GM21367 (cell line): ENCODE data around the gene DLD.
A peak's percentile ranks its signal among the peaks of the same experiment; 100 is the strongest.
"Not testable (repeated sequence)": the region's sequence is repeated elsewhere in the genome, so short reads cannot be mapped to it uniquely, and the experiment has no call there.

ENCODE experiments used
- ATAC-seq: cut with Tn5 transposase; IDR thresholded peaks from one replicate; pipeline ENCODE4 v1.9.1; 2021; ENCODE audit not compliant: unreplicated experiment

DLD gene, protein sequence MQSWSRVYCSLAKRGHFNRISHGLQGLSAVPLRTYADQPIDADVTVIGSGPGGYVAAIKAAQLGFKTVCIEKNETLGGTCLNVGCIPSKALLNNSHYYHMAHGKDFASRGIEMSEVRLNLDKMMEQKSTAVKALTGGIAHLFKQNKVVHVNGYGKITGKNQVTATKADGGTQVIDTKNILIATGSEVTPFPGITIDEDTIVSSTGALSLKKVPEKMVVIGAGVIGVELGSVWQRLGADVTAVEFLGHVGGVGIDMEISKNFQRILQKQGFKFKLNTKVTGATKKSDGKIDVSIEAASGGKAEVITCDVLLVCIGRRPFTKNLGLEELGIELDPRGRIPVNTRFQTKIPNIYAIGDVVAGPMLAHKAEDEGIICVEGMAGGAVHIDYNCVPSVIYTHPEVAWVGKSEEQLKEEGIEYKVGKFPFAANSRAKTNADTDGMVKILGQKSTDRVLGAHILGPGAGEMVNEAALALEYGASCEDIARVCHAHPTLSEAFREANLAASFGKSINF

DNA sequence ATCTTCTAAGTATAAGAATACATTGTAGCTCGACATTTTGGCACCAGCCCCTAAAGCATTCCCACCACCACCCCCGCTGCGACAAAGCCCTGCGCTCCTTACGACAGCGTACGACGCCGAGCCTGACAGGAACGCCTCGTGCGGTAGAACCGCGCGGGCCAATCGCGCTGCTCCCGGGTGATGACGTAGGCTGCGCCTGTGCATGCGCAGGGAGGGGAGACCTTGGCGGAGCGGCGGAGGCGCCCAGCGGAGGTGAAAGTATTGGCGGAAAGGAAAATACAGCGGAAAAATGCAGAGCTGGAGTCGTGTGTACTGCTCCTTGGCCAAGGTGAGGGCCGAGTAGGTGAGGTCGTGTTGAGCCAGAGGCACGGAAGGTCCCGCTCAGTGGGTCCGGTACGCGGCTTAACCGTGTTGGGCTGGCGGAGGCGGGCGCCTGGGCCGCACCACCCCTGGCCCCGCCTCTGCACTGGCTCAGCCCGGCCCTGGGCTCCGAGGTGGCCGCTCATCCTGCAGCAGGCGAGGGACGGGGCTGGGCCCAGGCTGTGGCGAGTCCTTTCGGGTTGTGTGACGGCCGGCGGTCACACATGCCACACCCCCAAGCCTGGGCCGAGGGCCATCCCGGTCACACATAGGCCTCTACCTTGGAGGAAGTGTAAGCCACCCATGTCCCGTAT is at the start of gene DLD:
Gene DLD, plus strand, starts transcription at position 222 of the 674 bp plus-strand sequence. Its CDS starts 68 bp downstream, at position 290.
- peak; percentile 99 for ATAC-seq

DNA sequence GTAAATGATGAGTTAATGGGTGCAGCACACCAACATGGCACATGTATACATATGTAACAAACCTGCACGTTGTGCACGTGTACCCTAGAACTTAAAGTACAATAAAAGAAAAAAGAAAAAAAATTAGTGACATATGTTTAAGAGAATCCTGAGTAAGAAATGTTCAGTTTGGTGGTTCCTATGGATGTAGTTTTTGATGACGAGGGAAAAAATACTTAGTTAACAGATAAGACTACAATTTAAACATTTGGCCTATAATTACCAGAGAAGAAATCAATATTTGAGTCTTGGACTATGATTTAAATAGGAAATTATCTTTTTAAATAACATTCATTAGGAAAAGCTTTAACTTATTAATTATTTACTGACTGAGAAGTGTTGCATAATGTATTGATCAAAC is 48.8 kb upstream of the DLD start:
- no peak for ATAC-seq

DNA sequence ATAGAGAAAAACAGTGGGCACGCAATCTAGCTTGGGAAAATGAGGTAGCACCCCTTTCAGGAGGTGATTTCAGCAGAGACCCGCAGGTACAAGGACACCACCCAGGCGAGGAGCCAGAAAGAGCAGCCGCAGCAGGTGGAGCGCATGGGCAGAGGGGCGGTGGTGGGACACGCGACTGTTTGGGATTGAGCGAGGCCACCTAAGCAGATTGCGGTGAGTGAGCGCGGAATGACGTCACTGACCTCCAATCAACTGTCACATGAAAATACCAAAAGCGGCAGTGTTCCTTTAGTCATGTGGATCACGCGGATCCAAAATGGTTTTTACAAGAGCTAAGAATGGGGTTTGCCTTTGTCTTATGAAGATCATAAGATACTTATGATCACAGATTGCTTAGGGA is 47.8 kb upstream of the DLD start:
- ATAC-seq, result no peak

DNA sequence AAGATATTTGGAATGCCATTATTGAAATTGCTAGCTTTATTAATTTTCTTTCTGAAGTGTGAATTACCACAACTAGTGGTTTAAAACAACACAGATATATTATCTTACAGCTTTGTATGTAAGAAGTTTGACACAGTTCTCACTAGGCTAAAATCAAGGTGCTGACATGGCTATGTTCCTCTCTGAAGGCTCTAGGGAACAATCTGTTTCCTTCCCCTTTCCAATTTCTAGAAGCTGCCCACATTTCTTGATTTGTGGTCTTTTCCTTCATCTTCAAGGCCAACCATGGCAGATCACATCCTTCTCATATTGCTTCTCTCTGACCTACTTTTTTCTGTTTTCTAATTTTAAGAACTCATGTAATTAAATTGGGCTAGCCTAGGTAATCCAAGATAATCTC is 44.7 kb upstream of the DLD start:
- ATAC-seq, result no peak

DNA sequence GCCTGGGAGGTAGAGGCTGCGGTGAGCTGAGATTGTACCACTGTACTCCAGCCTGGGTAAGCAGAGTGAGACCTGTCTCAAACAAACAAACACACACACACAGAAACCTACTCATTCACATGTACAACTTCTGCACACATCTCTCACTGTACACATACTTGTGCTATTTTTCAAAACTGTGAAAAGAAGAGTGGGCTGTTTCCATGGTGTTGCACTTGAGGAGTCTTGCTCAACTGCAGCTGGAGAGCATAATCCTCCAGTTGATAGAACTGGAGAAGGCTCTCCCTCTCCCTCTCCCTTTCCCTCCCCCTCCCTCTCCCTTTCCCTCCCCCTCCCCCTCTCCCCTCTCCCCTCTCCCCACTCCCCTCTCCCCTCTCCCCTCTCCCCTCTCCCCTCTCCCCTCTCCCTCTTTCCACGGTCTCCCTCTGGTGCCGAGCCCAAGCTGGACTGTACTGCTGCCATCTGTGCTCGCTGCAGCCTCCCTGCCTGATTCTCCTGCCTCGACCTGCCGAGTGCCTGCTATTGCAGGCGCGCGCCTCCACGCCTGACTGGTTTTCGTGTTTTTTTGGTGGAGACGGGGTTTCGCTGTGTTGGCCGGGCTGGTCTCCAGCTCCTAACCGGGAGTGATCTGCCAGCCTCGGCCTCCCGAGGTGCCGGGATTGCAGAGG is 43.7 kb upstream of the DLD start:
- ATAC-seq, result no peak

DNA sequence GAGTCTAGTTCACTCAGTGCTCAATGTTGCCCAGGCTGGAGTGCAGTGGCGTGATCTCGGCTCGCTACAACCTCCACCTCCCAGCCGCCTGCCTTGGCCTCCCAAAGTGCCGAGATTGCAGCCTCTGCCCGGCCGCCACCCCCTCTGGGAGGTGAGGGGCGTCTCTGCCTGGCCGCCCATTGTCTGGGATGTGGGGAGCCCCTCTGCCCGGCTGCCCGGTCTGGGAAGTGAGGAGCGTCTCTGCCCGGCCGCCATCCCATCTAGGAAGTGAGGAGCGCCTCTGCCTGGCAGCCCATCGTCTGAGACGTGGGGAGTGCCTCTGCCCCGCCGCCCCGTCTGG is 43.2 kb upstream of the DLD start:
- not testable (repeated sequence) for ATAC-seq

DNA sequence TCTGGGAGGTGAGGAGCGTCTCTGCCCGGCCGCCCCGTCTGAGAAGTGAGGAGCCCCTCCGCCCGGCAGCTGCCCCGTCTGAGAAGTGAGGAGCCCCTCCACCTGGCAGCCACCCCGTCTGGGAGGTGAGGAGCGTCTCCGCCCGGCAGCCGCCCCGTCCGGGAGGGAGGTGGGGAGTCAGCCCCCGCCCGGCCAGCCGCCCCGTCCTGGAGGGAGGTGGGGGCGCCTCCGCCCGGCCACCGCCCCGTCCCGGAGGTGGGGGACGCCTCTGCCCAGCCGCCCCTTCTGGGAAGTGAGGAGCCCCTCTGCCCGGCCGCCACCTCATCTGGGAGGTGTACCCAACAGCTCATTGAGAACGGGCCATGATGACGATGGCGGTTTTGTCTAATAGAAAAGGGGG is 42.8 kb upstream of the DLD start:
- not testable (repeated sequence) for ATAC-seq

DNA sequence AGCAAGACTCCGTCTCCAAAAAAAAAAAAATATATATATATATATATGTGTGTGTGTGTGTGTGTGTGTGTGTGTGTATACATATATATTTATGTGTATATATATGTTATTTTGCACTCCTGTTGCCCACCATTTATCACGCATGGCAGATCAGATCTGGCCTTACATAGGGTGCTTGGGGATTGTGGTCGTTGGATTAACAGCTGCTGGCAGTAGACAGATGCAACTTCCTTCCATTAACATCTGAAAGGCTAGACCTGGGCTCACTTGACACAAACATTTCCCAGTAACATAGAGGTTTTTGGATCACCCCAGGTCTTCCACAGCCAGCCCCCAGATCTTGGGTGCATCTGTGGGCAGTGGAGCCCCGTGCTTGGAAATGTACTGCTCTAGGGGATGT is 40.8 kb upstream of the DLD start:
- ATAC-seq, result no peak

DNA sequence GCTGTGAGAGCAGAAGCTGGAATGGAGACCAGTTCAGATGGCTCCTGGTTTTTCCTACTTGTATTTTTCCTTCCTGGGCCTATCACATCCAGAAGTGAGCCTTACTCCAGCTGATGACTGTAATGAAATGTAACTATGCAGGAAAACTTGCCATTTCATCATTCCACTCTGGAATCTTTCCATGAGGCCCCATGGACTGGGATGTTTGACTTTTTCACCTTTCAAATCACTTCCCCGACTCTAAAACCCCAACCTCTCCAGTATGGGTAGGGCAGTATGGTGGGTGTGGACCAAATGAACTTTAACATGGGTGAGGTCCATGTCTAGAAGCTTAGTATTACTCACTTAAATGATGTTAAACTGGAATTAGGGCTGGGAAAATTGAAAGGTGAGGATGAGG is 40.3 kb upstream of the DLD start:
- no peak for ATAC-seq

DNA sequence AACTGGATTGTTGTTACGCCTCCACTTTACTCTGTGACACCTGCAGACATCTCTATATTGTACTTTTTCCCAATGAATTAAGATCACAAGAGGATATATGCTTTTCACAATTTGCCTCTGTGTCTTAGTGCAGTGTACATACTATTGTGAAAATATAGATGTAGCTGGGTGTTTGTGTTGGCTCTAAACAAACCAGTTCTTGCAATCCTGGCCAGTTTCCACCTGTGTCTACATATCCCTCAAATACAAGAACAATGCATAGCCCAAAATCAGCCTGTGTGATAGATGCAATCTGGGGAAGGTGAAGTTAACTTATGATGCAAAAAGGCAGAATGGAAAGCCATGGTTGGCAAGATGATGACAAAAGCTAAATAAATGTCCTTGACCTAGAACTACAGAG is 36.5 kb upstream of the DLD start:
- ATAC-seq, result no peak

DNA sequence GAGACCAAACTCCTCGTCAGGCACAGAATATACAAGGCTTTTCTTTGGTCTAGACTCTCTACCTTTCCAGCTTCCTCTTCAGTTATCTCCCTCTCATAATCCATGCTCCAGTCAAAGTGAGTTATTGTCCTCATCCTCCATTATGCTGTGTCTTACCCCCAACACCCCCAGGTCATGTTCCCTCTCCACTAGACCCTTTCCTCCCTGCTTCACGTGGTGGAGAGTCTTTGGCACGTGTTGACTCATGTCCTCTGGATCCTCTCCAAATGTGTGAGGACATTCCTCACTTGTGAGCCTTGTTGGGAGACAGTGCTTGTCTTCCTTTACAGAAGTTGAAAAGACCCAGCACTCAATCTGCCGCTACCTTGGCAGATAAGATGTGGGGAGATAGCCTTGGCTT is 36.0 kb upstream of the DLD start:
- no peak for ATAC-seq

DNA sequence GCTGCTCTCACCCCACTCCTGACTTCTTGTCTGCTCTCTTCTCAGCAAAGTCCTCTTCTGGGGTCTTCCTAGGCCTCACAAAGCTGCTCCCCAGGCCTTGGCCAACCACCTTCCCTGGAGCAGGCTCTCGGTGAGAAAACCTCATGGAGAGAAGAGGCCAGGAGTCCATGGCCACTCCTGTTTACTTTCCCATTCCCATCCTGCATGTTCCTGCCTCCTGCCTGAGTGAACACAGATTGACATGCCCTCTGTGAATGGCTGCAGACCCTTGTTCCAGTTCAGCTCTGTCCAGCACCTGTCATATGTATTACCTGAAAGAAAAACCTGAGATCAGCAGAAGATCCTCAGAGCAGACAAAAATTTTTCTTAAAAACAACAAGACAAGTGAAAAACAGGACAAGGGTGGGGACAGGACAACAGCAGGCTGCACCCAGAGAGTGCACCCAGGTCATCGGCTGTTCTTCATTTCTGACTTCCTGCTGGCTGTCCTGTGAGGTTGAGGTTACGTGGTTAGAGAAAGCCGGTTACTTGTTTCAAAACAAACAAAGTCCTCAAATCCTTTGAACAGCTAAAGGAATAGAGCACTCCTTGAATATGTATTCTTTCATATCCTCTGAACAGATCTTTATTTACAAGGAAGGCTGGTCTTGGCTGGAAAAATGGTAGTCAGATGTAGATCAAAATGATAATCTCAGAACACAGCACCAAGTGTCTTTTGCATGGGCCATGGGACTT is 34.0 kb upstream of the DLD start:
- no peak for ATAC-seq

DNA sequence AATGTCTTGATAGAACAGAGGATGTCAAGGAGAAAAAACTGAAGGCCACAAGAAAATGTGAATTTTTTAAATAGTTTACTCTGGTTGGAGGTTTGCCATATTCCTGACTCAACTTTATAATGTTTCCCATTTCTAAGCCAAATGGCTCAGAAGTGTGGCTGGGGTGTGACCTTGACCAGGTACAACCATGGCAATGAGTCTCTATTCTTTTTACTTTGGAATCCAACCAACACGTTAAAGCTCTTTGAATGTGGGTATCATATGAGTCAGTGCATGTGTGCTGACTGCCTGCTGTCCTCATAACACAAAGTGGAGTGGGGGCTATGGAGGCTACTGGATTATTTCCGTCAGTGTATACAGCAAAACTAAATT is 33.5 kb upstream of the DLD start:
- no peak for ATAC-seq

DNA sequence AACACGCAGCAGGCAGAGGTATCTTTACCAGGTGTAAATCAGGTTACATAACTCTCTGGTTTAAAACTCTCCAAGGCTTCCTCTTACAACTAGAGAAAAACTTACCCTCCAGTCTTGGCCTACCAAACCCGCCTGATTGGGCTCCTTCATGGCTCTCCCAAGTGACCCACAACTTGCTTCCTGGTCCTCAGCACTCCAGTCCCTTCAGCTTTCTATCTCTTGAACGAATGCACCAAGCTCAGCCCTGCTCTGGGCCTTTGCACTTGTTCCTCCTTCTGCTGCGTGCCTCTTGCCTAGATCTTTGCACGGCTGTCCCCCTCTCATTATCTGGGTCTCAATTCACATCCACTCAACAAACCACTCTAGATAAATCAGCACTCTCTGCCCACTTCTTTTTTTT is 32.7 kb upstream of the DLD start:
- no peak for ATAC-seq

DNA sequence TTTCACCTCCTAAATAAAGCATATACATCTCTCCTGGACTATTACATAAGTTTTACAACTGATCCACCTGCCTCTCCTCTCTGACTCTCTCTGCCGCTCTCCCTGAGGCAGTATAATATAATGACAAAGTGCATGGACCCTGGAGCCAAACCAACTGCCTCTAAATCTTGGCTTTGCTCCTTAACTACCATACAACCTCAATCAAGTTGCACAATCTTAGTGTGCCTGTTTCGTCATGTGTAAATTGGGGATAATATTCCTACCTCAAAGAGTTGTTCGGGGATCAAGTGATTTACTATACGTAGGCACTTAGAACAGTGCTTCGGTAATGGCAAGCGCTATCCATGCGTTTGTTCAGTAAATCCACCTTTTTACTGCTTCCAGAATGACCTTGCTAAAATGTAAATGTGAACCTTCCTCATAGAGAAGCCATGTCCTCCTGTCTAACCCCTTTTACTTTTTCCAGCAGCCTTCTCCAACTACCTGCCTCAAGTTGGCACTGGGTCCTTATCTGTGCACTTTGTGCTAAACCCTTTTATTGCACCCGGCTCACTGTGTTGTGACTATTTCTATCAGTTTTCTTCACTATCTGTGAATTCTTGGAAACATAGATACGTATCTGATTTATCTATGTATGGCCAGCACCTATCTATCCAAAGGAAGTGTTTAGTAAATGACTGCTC is 30.6 kb upstream of the DLD start:
- no peak for ATAC-seq

DNA sequence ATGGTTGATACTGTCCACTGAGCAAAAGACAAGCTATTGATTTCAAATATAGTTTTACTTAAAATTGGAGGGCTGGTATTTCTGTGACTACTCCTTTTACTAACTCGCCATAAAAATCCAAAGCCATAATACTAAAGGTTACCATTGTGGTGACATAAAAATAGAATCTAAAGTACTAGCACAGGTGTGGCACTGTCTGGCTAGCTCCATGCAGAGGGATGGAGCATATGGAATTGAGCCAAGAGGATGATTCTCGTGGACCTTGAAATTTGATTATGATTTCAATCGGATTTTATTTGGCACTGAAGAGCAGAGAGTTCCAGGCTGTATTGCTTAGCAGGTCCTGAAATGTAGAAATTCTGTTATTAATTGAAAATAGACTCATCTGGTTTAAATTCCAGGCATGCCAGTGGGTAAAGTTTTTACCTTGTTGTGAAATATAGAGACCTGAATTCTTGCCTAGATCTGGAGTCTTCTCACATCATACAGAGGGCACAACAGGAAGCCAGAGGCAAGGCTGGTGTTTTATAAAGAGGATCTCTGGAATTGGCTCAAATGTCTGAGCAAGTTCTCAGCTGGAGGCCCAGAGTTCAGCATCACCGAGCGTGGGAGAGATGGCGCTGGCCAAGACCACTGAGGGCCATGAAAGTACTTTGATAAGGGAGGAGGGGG is 29.9 kb upstream of the DLD start:
- ATAC-seq, result no peak

DNA sequence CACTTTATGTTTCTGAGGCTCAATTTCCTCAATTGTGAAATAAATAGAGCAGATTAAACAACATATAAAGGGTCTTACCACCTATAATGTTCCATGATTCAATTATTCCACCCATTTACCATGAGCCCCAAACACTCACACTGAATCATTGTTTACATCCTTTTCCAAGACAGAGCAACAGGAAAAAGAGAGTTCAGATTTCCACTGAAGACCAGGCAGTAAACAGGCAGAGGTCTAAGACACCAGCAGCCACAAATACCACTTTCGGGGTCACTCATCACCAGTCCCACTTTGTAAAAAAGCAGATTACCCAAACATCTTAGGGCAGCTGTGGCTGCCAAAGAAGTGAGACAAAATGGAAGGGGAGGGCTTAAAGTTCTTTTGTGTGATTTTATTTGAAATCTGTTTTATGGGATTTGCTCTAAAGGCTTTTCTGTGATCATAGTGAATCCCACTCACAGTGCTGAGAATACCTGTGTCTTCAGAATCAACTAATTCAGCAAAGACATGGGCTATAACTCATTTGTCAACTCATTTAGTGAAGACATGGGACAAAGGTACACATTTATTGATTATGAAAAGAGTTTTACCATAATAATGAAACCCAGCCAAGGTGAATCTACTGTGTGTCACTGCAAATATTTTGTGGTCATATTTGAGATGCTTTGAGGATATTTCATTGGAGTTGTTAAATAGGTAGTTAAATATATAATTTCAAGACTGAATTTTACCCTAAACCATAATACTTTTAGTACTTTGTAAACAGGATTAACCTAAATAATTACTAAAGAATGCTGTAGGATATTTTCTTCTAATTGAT is 24.8 kb upstream of the DLD start:
- no peak for ATAC-seq

DNA sequence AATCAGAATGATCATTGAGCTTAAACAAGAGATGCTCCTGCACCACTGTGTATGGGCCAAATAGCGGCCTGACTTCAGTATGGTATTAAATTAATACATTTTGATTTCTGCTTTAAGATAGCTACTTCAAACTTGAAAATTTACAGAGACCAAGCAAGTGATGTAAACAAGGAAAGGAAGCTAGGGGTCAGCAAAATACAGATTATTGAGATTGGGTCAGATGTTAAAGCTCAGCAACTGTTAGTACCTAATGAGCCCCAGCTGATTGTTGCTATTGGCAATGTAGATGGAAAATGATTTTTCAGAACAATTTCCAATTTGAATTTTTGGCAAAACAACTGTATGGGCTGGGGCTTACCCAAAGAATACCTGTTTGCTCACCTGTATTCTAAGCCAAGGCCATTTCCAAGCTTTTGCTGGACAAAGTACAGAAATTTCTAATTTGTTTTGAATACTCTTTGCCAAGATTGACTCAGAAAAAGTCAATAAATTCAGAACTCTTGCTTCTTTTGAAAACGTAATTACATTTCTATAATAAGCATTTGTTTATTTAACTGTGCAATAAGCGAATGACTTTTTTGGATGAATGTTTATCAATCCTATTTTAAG is 23.0 kb upstream of the DLD start:
- no peak for ATAC-seq

DNA sequence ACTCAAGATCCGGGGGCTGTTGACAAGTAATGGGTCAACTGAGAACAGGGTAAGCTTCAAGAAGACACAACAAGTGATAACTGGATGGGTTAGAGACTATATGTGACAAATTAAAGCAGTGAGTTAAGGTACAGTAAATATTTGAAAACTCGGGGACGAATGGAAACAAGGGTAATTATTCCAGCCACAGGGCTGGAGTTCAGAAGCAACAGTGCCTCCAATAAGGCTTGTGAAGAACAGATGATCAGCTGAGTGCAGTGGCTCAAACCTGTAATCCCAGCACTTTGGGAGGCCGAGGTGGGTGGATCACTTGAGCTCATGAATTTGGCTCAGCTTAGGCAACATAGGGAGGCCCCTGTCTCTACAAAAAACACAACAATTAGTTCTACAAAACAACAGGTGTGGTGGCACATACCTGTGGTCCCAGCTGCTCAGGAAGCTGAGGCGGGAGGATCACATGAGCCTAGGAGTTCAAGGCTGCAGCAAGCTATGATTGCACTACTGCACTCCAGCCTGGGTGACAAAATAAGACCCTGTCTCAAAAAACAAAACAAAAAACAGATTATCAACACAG is 20.5 kb upstream of the DLD start:
- ATAC-seq, result no peak
